Smooth muscle cell (in vitro differentiated cells): ENCODE measurements around the gene TARP.
"Not testable (repeated sequence)": the region's sequence is repeated elsewhere in the genome, so short reads cannot be mapped to it uniquely, and the experiment has no call there.

Source experiments
- DNase-seq: peaks from one replicate; lab custom pipeline; 2025; ENCODE audit not compliant: unreplicated experiment; lab: John Stamatoyannopoulos, UW
- H2AFZ ChIP-seq: fragments of 200-600 bp; sonication (generic); 2 replicates; pipeline ENCODE4 v1.6.0; 2016; ENCODE audit warnings: antibody characterized with exemption, low read depth, mild to moderate bottlenecking
- H3F3A ChIP-seq: fragments of 200-600 bp; sonication (generic); 2 replicates; pipeline ENCODE4 v1.6.0; 2017; ENCODE audit warnings: antibody characterized with exemption, low read depth
- H3K27ac ChIP-seq: fragments of 200-600 bp; sonication (generic); 2 replicates; pipeline ENCODE4 v1.5.1; 2016; ENCODE audit warnings: low read depth, mild to moderate bottlenecking
- H3K27me3 ChIP-seq: fragments of 200-600 bp; sonication (generic); 2 replicates; pipeline ENCODE4 v1.6.1; 2016; ENCODE audit warnings: low read depth, mild to moderate bottlenecking
- H3K36me3 ChIP-seq: fragments of 200-600 bp; sonication (generic); 2 replicates; pipeline ENCODE4 v1.5.1; 2016; ENCODE audit warnings: low read depth
- H3K4me1 ChIP-seq: fragments of 200-600 bp; sonication (generic); 2 replicates; pipeline ENCODE4 v1.5.1; 2016; ENCODE audit warnings: low read depth
- H3K4me2 ChIP-seq: fragments of 200-600 bp; sonication (generic); 2 replicates; pipeline ENCODE4 v1.6.0; 2016; ENCODE audit warnings: mild to moderate bottlenecking
- H3K4me3 ChIP-seq: fragments of 200-600 bp; sonication (generic); 2 replicates; pipeline ENCODE4 v1.5.1; 2016; ENCODE audit warnings: mild to moderate bottlenecking
- H3K79me2 ChIP-seq: fragments of 200-600 bp; sonication (generic); 2 replicates; pipeline ENCODE4 v1.6.0; 2016; ENCODE audit warnings: low read depth, mild to moderate bottlenecking
- H3K9ac ChIP-seq: fragments of 200-600 bp; sonication (generic); 2 replicates; pipeline ENCODE4 v1.6.0; 2016; ENCODE audit warnings: low read depth
- H3K9me3 ChIP-seq: fragments of 200-600 bp; sonication (generic); replicated peaks from 2 replicates; pipeline ENCODE4 v1.5.1; 2016; ENCODE audit warnings: low read depth
- H4K20me1 ChIP-seq: fragments of 200-600 bp; sonication (generic); 2 replicates; pipeline ENCODE4 v1.6.0; 2016; ENCODE audit warnings: low read depth
- WGBS: methylation state at CpG from one replicate; pipeline ENCODE4 v1.1.7; 2016; ENCODE audit warnings: low lambda C conversion rate; 5-methylcytosine and 5-hydroxymethylcytosine counted together
- TF ChIP-seq, protein P1 (sequence below): fragments of 200-600 bp; sonication (generic); IDR thresholded peaks from 2 replicates; pipeline ENCODE4 v1.5.1; 2017; ENCODE audit warnings: borderline replicate concordance, mild to moderate bottlenecking, antibody characterized with exemption; ENCODE audit not compliant: insufficient read depth, poor library complexity, severe bottlenecking

The TARP gene

DNA sequence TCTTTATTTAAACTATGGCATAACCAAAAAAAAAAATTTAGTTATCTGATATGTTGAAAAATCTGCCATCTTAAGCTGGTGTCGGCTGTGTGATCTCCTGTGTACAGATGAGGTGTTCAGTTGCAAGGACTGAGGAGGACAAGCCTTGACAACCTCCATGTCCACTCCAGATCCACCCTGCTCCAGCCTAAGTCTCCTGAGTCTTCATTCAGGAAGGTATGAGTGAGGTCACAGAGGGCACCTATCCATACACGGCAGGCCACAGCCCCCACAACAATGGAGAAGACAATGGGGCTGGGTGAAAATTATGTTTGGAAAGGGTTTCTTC, 16.1 kb downstream of the TARP start:
- H3K4me2 ChIP-seq: no peak overlapping the region
- H3K27ac ChIP-seq: no peak overlapping the region

DNA sequence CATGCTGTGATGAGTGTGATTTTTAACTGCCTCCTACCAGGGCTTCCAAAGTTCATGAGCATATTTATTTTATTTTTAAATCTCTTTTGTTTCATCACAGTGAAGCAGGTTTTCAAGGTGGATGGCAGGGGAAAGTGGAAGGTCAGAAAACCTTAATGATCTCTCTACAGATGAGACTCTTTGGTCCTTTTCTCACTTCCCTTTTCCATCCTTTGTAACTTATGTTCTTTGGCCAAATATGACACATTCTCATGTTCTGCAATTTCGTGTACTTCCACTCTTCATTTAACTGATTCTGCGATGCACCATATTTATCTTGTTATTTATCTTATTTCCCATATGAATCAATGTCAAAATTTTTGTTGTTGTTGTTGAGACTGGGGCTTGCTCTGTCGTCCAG, 23.6 kb downstream of the TARP start:
- not testable (repeated sequence) for H3K4me2 ChIP-seq

More for the DNA sequence above, 16.1 kb downstream of the TARP start:
- Histone ChIP-seq H3K36me3 (no peaks in the 10 kb centered on the region), H3F3A (no peaks in the 10 kb centered on the region), H2AFZ (no peak overlapping the region), H3K79me2 (no peaks in the 10 kb centered on the region), H4K20me1 (no peaks in the 10 kb centered on the region), H3K9ac (no peak overlapping the region), H3K27me3 (no peaks in the 10 kb centered on the region), H3K4me1 (no peaks in the 10 kb centered on the region), H3K9me3 (no peaks in the 10 kb centered on the region), H3K4me3 (no peak overlapping the region)
- WGBS: 93% methylated on average over 2 of the region's 2 CpGs
- no peak for DNase-seq
- TF ChIP-seq, protein P1, sequence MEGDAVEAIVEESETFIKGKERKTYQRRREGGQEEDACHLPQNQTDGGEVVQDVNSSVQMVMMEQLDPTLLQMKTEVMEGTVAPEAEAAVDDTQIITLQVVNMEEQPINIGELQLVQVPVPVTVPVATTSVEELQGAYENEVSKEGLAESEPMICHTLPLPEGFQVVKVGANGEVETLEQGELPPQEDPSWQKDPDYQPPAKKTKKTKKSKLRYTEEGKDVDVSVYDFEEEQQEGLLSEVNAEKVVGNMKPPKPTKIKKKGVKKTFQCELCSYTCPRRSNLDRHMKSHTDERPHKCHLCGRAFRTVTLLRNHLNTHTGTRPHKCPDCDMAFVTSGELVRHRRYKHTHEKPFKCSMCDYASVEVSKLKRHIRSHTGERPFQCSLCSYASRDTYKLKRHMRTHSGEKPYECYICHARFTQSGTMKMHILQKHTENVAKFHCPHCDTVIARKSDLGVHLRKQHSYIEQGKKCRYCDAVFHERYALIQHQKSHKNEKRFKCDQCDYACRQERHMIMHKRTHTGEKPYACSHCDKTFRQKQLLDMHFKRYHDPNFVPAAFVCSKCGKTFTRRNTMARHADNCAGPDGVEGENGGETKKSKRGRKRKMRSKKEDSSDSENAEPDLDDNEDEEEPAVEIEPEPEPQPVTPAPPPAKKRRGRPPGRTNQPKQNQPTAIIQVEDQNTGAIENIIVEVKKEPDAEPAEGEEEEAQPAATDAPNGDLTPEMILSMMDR: no peak

GRCh38 chr7:38248069-38248567, 25.3 kb downstream of the TARP start:
- Histone ChIP-seq H3F3A (no peaks in the 10 kb centered on the region), H3K27ac (no peak overlapping the region), H3K4me2 (no peak overlapping the region), H3K79me2 (no peaks in the 10 kb centered on the region), H2AFZ (no peak overlapping the region), H3K4me3 (no peak overlapping the region), H3K9me3 (no peaks in the 10 kb centered on the region), H4K20me1 (no peaks in the 10 kb centered on the region), H3K36me3 (no peaks in the 10 kb centered on the region), H3K27me3 (no peaks in the 10 kb centered on the region), H3K9ac (no peak overlapping the region), H3K4me1 (no peaks in the 10 kb centered on the region)
- DNase-seq: no peak
- TF ChIP-seq, protein P1: no peak
- WGBS: 87% methylated on average over 5 of the region's 5 CpGs

More for the DNA sequence above, 23.6 kb downstream of the TARP start:
- not testable (repeated sequence) for DNase-seq, H3F3A ChIP-seq, H3K79me2 ChIP-seq, H3K4me3 ChIP-seq, H2AFZ ChIP-seq, H3K27me3 ChIP-seq, H4K20me1 ChIP-seq, H3K9ac ChIP-seq, H3K9me3 ChIP-seq, H3K4me1 ChIP-seq, H3K27ac ChIP-seq, H3K36me3 ChIP-seq
- 93% methylated on average over 3 of the region's 3 CpGs for WGBS

GRCh38 chr7:38245409-38245977, 27.9 kb downstream of the TARP start:
- TF ChIP-seq, protein P1: no peak
- 72% methylated on average over 3 of the region's 3 CpGs for WGBS
- no peaks in the 10 kb centered on the region for H4K20me1 ChIP-seq
- H3K36me3 ChIP-seq: no peaks in the 10 kb centered on the region
- H3K4me1 ChIP-seq: no peaks in the 10 kb centered on the region
- H3K4me3 ChIP-seq: no peak overlapping the region
- no peaks in the 10 kb centered on the region for H3K9me3 ChIP-seq
- no peaks in the 10 kb centered on the region for H3K27me3 ChIP-seq
- H3K79me2 ChIP-seq: no peaks in the 10 kb centered on the region
- no peak overlapping the region for H3K4me2 ChIP-seq
- H3F3A ChIP-seq: no peaks in the 10 kb centered on the region
- H3K27ac ChIP-seq: no peak overlapping the region
- H3K9ac ChIP-seq: no peak overlapping the region
- H2AFZ ChIP-seq: no peak overlapping the region
- DNase-seq: no peak
